Lower lobe of right lung (tissue), 2 donors: ENCODE measurements around the gene ROBO4. TPM values are rescaled to one million over a fixed set of nuclear protein-coding genes. Genes with fewer than 3 reads are reported as not detected.

Experiments used
- ATAC-seq, 2 donors: fragments of 200-7000 bp; cut with Tn5 transposase; one replicate each; pipeline ENCODE4 v1.9.1; 2020 to 2022; ENCODE audit warnings: mild to moderate bottlenecking in 2 of 2, moderate library complexity in 2 of 2
- DNase-seq: peaks from one replicate; pipeline ENCODE4 v3.0.0-alpha.2; 2020
- H3K27ac ChIP-seq: fragments of 200-600 bp; one replicate; pipeline ENCODE4 v1.8.0; 2022
- H3K27me3 ChIP-seq: fragments of 200-600 bp; one replicate; pipeline ENCODE4 v1.8.0; 2022; ENCODE audit warnings: low read depth
- H3K36me3 ChIP-seq: fragments of 200-600 bp; one replicate; pipeline ENCODE4 v1.8.0; 2022; ENCODE audit warnings: mild to moderate bottlenecking
- H3K4me1 ChIP-seq: fragments of 200-600 bp; one replicate; pipeline ENCODE4 v1.8.0; 2022
- H3K4me3 ChIP-seq: fragments of 200-600 bp; one replicate; pipeline ENCODE4 v1.8.0; 2022; ENCODE audit warnings: mild to moderate bottlenecking
- H3K9me3 ChIP-seq: fragments of 200-600 bp; one replicate; pipeline ENCODE4 v1.8.0; 2022
- intact Hi-C: fragments of 100-400 bp; cut with DNase I; formaldehyde crosslinking; loops from one replicate; pipeline ENCODE4 v1.11.0; 2022
- total RNA-seq: library from RNA; stranded (reverse); fragmentation: NEBNext Ultra II Directional; extraction: Animal tissue kit (Norgen Biotek cat#: 25700); gene quantifications from one replicate; pipeline ENCODE4 v1.2.1, GENCODE V29; 2021
- TF ChIP-seq, protein P1 (sequence below): fragments of 200-600 bp; IDR thresholded peaks from one replicate; pipeline ENCODE4 v1.8.0; 2022; ENCODE audit warnings: antibody characterized with exemption, mild to moderate bottlenecking
- donor health status: DM: no; HTN: yes; CAD: no; lungs with severe emphysema.

Gene ROBO4
- total RNA-seq, 1 donor from 2014 or later = 58.3 TPM

DNA sequence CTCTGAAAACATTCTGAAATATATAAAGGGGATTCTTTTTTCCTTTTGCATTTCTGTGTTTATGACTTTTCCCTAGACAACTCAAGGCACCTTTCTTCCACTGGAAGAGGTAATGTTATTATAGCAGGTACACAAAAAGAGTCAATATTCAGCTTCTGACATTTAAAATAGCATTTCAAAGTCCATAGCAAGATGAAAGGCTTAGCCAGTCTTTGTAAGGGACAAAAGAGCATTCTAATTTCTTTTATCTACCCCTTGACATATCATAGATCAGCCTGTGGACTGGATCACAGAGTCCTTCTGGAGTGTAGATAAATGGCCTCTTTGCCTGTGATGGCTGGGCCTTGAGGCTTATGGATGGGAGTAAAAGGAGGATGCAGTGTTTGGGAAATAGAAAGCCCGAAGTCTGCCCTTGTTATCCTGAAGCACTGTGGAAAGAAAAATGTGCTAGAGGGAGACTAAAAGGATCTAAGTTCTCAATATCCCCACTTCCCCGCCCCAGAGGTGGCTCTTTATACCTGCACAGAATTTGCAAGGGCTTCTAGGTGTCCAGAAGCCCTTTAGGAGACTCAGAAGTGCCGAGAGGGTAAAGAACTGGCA lies 39.8 kb upstream of the ROBO4 start:
- Histone ChIP-seq H3K9me3 (no peaks in the 10 kb centered on the region), H3K4me3 (no peak overlapping the region), H3K27me3 (peaks cover 5% of the 10 kb centered on the region), H3K27ac (no peak overlapping the region), H3K36me3 (no peaks in the 10 kb centered on the region), H3K4me1 (no peaks in the 10 kb centered on the region)
- intact Hi-C loops = no loop called here
- DNase-seq = no peak
- no peak for ATAC-seq
- TF ChIP-seq, protein P1, sequence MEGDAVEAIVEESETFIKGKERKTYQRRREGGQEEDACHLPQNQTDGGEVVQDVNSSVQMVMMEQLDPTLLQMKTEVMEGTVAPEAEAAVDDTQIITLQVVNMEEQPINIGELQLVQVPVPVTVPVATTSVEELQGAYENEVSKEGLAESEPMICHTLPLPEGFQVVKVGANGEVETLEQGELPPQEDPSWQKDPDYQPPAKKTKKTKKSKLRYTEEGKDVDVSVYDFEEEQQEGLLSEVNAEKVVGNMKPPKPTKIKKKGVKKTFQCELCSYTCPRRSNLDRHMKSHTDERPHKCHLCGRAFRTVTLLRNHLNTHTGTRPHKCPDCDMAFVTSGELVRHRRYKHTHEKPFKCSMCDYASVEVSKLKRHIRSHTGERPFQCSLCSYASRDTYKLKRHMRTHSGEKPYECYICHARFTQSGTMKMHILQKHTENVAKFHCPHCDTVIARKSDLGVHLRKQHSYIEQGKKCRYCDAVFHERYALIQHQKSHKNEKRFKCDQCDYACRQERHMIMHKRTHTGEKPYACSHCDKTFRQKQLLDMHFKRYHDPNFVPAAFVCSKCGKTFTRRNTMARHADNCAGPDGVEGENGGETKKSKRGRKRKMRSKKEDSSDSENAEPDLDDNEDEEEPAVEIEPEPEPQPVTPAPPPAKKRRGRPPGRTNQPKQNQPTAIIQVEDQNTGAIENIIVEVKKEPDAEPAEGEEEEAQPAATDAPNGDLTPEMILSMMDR = no peak

DNA sequence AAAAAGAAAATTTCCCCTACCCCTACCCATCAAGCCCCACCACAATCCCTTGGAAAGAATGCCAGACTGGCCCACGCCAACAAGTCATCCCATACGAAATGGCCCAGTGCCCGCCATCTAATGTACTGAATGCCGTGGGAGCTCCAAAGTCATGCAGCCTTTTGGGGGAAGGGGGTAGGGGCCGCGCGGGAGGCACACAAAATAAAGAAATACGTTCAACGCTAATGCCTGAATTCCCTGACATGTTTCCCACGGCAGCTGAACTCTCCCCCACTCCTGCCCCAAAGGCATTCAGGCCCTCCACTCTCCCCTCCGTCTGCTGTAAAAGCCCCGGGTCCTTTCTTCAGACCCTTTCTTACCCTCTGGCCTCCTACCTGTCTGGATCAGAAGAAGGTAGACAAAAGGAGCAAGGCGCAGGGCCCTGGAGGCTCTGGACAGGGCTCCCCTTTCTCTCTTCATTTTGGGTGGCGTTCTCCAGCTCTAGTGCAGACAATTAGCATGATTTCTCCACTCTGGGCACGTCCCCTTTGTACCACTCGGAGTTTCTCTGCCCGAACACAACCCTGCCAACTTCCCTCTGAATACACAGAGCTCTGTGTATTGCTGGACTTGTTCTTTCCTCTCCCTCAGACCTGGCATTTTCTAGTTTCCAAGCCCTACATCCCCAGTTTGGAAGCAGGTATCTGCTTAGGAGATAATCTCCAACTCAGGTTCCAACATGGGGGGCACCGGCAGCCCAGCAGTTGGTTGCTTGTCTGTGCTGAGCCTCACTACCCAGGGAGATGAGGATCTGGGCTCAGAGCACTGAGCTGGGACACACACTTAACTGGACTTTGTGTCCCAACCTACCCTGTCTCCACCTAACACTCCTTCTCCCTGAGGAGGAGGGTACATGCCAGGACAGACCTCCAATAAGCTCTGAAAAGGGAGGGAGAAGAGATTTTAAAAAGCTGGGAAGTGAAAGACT lies 38.2 kb upstream of the ROBO4 start, which contains the start of gene HEPACAM:
HEPACAM (minus strand) TSS at position 500 of the 967 bp plus-strand sequence; CDS start at position 459, 41 bp downstream.
- no peak within 1 kb of the TSS for H3K27ac ChIP-seq
- no peaks in the 10 kb centered on the region for H3K36me3 ChIP-seq
- no peak within 1 kb of the TSS for H3K4me3 ChIP-seq
- no peaks in the 10 kb centered on the region for H3K4me1 ChIP-seq
- DNase-seq (no peak), ATAC-seq (no peak)
- H3K27me3 ChIP-seq = peaks cover 5% of the 10 kb centered on the region
- no peaks in the 10 kb centered on the region for H3K9me3 ChIP-seq
- intact Hi-C loops = no loop called here
- TF ChIP-seq, protein P1 = no peak

DNA sequence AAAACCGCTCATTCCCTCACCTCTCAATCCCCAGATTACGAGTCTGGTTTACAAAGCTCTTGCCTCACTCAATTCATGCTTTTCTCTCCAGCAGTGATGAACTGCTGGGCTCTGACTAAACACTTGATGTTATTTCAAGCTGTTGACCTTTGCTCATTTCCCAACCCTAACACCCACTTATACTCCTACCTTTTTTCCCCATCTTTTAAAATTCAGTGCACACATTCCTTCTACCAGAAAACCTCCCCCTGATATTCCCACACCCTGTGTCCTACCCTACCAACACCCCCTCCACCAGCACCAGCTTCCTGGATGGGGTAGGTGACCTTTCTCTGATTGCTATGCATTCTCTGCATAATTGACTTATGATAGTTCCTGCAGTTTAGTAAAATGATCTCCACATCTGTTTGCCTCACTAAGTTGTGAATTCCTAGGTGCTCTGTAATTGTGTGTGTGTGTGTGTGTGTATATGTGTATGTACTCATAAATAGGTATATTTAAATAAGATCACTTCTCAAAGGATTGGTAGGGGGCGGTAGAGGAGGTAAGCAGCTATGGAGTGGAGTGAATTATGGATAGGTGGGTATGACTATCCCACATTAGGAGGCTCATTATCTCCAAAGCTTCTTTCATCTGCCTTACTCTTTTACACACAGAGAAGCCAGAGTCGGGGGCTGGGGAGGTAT lies 37.3 kb upstream of the ROBO4 start:
- intact Hi-C loops = no loop called here
- no peak for DNase-seq

DNA sequence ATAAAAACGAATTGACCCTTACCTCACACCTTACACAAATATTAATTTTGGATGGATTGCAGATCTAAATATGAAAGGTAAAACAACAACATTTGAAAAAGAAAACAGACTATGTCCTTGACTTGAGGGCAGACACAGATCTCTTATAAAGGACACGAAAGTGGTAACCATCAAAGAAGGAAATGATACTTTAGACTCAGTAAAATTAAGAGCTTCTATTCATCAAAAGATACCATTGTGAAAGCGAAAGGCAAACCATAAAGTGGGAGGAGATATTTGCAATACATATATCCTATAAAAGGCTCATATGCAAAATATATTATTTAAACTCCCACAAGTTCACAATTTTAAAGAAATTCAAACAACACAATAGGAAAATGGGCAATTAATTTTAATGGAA lies 33.1 kb upstream of the ROBO4 start:
- ATAC-seq = no peak
- H3K4me3 ChIP-seq = no peak overlapping the region
- no peak for DNase-seq
- no peaks in the 10 kb centered on the region for H3K27me3 ChIP-seq
- H3K9me3 ChIP-seq = no peaks in the 10 kb centered on the region
- no peak overlapping the region for H3K27ac ChIP-seq
- TF ChIP-seq, protein P1 = no peak
- no peaks in the 10 kb centered on the region for H3K4me1 ChIP-seq
- no peaks in the 10 kb centered on the region for H3K36me3 ChIP-seq
- intact Hi-C loops = no loop called here

More for the DNA sequence above, 37.3 kb upstream of the ROBO4 start:
- TF ChIP-seq, protein P1 = no peak
- H3K27me3 ChIP-seq = peaks cover 5% of the 10 kb centered on the region
- H3K4me1 ChIP-seq = no peaks in the 10 kb centered on the region
- H3K36me3 ChIP-seq = no peaks in the 10 kb centered on the region
- no peak overlapping the region for H3K27ac ChIP-seq
- ATAC-seq = no peak
- no peak overlapping the region for H3K4me3 ChIP-seq
- no peaks in the 10 kb centered on the region for H3K9me3 ChIP-seq

DNA sequence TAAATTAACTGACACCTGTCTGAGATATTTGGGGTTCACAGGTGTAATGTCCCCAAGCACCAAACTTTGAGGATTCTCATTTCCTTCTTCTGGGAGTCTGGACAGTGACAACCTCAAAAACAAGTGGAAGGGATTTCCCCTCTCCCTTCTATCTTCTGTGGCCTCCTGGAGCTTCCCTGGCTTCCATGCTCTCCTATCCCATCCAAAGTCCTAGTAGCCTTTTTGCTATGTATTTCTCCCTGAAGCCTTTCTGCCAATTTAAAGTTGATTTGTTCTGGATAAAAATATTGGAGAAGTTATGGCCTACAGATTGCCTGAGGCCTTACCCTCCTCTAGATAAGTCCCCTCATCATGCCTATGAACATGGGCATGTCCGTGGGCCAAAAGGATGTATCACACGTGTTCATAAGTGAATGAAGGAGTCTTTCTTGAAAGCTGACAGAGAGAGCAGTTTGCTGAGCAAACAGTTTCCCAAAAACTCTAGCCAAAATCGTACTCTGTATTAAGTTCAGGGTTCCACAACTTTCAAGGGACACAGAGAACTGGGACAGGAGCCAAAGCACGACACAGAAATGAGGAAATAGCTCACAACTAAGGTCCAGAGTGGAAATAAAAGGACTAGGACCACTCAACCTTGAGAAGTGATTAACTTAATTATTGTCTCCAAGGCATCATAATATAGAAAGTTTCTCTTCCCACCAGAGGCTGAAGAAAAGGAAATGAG lies 31.4 kb upstream of the ROBO4 start:
- no peak for ATAC-seq

More for the DNA sequence above, 31.4 kb upstream of the ROBO4 start:
- Histone ChIP-seq H3K4me1 (no peaks in the 10 kb centered on the region), H3K4me3 (no peak overlapping the region), H3K9me3 (no peaks in the 10 kb centered on the region), H3K36me3 (no peaks in the 10 kb centered on the region), H3K27me3 (no peaks in the 10 kb centered on the region), H3K27ac (no peak overlapping the region)
- intact Hi-C loops = no loop called here
- DNase-seq = no peak
- TF ChIP-seq, protein P1 = no peak
